Lower leg skin (tissue), 4 donors: Measurements from ENCODE around the gene HACD2. TPM values are rescaled to one million over a fixed set of nuclear protein-coding genes. Genes with fewer than 3 reads are reported as not detected.

Source experiments
- DNase-seq, 2 donors: peaks; one replicate each; pipeline ENCODE4 v3.0.0-alpha.2; 2019; ENCODE audit warnings: low spot score in 2 of 2
- H3K4me3 ChIP-seq: fragments of 200-600 bp; sonication (generic); 2 replicates; pipeline ENCODE4 v1.5.1; 2017; ENCODE audit warnings: mild to moderate bottlenecking, low read depth; ENCODE audit not compliant: poor library complexity, severe bottlenecking
- POLR2A ChIP-seq, 2 donors: fragments of 450-650 bp; IDR thresholded peaks; one replicate each; pipeline ENCODE4 v1.6.1; 2016 to 2017; ENCODE audit warnings: antibody characterized with exemption in 2 of 2, mild to moderate bottlenecking in 1 of 2, moderate library complexity in 1 of 2
- WGBS, 2 donors: methylation state at CpG; one replicate each; pipeline ENCODE4 v1.1.5; 2018; 5-methylcytosine and 5-hydroxymethylcytosine counted together
- intact Hi-C: fragments of 100-400 bp; cut with DNase I; formaldehyde crosslinking; loops from one replicate; pipeline ENCODE4 v1.15.0; 2023; ENCODE audit warnings: low total_unique reads
- total RNA-seq, 4 donors: library from RNA; depleted of rRNA; stranded (reverse); fragments of >200 nt; gene quantifications; one replicate each; pipeline ENCODE4 v1.1.0, GENCODE V29; 2016
- TF ChIP-seq, protein P1 (sequence below), 3 donors: fragments of 450-650 bp; IDR thresholded peaks; one replicate each; pipeline ENCODE4 v1.5.1; 2016; ENCODE audit warnings: antibody characterized with exemption in 3 of 3, mild to moderate bottlenecking in 3 of 3, moderate library complexity in 2 of 3

Gene HACD2
- total RNA-seq, 4 donors from 2014 or later, result 29.3 to 56.4 (median 40.2) TPM

DNA sequence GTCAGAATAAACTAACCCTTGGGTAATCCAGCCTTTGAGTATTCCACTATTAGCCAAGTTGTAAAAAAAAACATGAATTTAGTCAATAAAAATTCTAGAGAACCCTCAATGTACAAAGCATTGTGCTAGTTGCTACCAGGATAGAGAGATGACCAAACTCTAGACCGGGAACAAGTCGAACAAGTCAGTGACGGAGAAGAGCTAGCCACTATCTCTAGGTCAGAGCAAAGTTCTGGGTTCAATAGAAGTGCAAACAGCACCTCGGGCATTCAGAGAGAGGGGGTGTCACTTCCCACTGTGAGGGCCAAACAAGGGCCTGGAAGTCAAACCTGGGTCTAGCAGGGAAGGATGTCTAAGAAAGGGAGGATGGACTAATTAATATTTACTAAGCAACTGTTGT, 133.7 kb downstream of the HACD2 start:
- TF ChIP-seq, protein P1, sequence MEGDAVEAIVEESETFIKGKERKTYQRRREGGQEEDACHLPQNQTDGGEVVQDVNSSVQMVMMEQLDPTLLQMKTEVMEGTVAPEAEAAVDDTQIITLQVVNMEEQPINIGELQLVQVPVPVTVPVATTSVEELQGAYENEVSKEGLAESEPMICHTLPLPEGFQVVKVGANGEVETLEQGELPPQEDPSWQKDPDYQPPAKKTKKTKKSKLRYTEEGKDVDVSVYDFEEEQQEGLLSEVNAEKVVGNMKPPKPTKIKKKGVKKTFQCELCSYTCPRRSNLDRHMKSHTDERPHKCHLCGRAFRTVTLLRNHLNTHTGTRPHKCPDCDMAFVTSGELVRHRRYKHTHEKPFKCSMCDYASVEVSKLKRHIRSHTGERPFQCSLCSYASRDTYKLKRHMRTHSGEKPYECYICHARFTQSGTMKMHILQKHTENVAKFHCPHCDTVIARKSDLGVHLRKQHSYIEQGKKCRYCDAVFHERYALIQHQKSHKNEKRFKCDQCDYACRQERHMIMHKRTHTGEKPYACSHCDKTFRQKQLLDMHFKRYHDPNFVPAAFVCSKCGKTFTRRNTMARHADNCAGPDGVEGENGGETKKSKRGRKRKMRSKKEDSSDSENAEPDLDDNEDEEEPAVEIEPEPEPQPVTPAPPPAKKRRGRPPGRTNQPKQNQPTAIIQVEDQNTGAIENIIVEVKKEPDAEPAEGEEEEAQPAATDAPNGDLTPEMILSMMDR (IDR thresholded peaks at IDR 0.05), result no peak
- TF ChIP-seq POLR2A (IDR thresholded peaks at IDR 0.05), result no peak
- WGBS, 2 donors, result 82 to 83% methylated on average over 4 of the region's 4 CpGs
- no peak for DNase-seq
- H3K4me3 ChIP-seq, result no peak overlapping the region
- intact Hi-C loops, result no loop called here

DNA sequence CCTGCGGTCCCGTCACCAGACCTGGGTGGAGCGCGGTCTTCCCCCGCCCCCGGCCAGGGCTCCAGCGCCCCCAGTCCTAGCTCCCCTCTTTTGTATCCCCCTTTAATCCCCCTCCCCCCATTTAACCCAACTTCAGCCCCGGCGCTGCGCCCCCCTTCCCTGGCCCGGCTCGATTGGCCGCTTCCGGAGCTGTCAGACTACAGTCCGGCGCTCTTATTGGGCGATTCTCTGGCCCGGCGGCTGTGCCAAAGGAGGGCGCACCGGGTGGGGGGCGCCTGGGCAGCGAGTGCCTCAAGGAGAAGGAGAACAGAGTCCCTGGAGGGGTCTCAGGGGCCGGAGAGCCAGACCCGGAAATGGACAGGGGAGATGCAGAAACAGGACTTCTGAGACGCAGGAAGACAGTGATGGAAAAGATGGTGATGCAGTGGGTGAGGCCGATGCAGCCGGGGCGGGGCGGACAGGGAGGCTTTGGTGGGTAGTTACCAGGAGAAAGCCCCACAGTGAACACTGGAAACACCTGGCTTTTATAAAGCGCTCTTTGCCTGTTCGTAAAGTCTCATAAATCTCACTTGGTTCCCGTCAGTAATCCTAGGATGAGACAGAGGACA, 134.8 kb downstream of the HACD2 start:
- WGBS, 2 donors, result 11 to 12% methylated on average over 29 to 33 of the region's 33 CpGs
- H3K4me3 ChIP-seq, result peak overlapping the region; percentile 28
- no peak for TF ChIP-seq POLR2A (IDR thresholded peaks at IDR 0.05)
- TF ChIP-seq, protein P1 (IDR thresholded peaks at IDR 0.05), result no peak
- intact Hi-C loops, result no loop called here
- no peak for DNase-seq

DNA sequence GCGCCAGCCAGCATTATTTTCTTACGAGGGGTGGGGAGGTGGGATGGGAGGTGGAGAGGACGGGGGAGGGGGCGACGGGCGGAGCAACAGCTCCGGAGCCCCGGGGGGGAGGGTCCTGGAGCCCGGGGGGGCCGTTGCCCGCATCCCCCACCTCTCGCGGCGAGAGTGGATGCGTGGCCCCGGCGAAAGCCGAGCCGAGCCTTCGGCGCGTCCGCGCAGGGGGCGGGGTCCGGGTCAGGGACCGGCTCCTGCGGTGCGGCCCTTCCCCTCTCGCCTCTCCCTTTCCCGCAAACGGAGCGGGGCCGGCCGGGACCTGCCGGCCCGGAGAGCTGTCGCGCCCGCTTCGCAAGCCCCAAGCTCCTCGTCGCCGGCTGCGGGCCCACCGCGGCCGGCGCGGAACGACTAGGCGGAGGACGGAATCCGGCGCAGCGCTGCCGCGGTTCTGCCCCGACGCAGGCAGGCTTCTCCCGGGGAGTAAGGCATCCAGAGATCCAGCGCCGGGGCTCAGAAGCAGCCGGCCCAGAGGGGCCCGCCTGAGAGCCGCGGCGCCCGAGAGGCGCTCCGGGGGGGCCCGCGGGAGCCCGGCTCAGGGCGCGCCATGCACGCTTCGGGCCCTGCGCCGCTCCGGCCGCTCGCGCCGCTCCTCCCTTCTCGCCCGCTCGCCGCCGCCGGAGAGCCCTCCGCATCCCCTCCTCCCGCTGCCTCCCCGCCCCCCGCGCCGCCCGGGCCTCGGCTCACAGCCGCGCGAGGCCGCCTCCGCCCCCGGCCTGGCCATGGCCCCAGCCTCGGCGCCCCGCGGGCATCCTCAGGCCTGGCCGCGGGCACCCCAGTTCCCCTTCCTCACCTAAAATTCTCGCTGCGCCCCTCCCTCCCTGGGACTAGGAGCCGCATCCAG, 135.5 kb downstream of the HACD2 start:
- H3K4me3 ChIP-seq, result peak overlapping the region; percentile 28
- WGBS, 2 donors, result 1% methylated on average over 28 to 63 of the region's 114 CpGs
- intact Hi-C loops, result no loop called here
- TF ChIP-seq POLR2A (IDR thresholded peaks at IDR 0.05), result no peak
- TF ChIP-seq, protein P1 (IDR thresholded peaks at IDR 0.05), result no peak
- DNase-seq, result no peak

DNA sequence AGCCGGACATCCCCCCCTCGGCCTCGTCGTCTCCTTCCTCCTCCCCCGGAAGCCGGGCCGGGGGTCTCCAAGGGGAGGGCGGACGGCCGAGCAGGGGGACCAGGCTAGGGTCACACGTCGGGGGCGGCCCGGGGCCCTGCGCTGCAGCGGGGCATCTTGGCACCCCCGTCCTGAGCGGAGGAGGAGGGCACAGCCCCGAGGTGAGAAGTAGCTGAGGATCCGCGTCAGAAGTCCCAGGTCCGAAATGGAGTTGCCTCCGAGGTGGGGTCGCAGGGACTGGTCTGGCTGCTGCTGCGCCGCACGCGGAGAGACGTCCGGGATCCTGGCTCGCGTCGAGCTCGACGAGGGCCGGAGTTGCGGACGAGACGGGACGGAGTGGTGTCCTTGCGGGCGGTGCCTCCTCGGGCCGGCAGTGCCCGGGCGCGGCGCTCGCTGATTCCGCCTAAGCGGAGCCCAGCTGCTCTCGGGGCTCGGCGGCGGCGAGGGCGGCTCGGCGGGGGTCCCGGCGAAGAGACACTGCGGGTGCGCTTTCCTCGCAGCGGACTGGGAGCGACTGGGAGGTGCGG, 136.2 kb downstream of the HACD2 start, which contains the start of gene ADCY5:
ADCY5 (minus strand) TSS at position 555 of the 566 bp plus-strand sequence; CDS start at position 10, 545 bp downstream.
- intact Hi-C loops, result no loop called here
- DNase-seq, result no peak
- TF ChIP-seq, protein P1 (IDR thresholded peaks at IDR 0.05), result no peak
- TF ChIP-seq POLR2A (IDR thresholded peaks at IDR 0.05), result no peak
- WGBS, 2 donors, result 0 to 1% methylated on average over 6 to 47 of the region's 67 CpGs
- peak within 1 kb of the TSS; percentile 28 for H3K4me3 ChIP-seq

DNA sequence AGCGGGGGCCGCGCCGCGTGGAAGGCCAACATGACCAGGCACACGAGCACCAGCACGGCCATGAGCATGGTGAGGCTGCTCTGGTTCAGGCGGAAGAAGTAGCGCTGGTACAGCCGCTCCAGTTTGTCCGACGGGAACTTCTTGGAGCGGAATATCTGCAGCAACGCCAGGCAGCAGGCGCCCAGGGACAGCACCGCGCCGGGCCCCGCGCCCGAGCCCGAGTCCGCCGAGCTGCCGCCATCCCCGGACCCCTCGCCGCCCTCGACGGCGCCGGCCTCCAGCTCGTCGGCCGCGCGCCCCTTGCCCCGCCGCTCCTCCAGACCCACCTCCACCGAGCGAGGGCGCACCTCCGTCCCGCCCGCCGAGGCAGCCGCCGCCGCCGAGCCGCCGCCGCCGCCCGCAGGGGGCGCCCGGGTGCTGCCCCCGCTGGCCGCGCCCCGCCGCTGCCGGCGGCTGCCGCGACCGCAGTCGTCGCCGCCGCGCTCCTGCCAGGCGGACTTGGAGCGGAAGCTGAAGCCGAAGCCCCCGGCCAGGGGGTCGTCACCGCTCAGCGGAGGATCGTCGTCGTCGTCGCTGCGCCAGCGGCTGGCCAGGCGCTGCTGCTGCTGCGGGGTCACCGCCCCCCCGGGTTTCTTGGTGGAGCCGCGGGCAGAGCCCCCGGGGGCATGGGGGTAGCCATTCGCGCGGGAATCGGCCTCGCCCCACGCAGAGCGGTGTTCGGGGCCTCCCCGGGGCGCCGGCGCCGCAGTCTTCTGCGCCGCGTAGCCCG, 136.9 kb downstream of the HACD2 start:
- WGBS, 2 donors, result 25 to 40% methylated on average over 29 to 47 of the region's 110 CpGs
- peak overlapping the region; percentile 15 for H3K4me3 ChIP-seq
- no peak for DNase-seq
- no peak for TF ChIP-seq POLR2A (IDR thresholded peaks at IDR 0.05)
- TF ChIP-seq, protein P1 (IDR thresholded peaks at IDR 0.05), result no peak
- intact Hi-C loops, result no loop called here
